Esophagus (tissue), 2 donors: ENCODE results near the gene RASSF3. TPM values are rescaled to one million over a fixed set of nuclear protein-coding genes. Genes with fewer than 3 reads are reported as not detected.
"Not testable (repeated sequence)": the region's sequence is repeated elsewhere in the genome, so short reads cannot be mapped to it uniquely, and the experiment has no call there.

Experiments used
- H3K27ac ChIP-seq, 2 donors: one replicate each; pipeline ENCODE4 v1.5.1; 2013; ENCODE audit warnings: low read depth in 2 of 2, mild to moderate bottlenecking in 2 of 2, inconsistent platforms in 1 of 2, low read length in 1 of 2, moderate library complexity in 1 of 2
- H3K27me3 ChIP-seq, 2 donors: one replicate each; pipeline ENCODE4 v1.6.1; 2013; ENCODE audit warnings: low read length in 2 of 2, control low read depth in 1 of 2, mild to moderate bottlenecking in 1 of 2; ENCODE audit not compliant: insufficient read depth in 2 of 2, control insufficient read depth in 1 of 2
- H3K36me3 ChIP-seq, 2 donors: one replicate each; pipeline ENCODE4 v1.6.1; 2013; ENCODE audit warnings: low read length in 1 of 2; ENCODE audit not compliant: control insufficient read depth in 2 of 2, insufficient read depth in 2 of 2
- H3K4me1 ChIP-seq, 2 donors: one replicate each; pipeline ENCODE4 v1.6.1; 2013; ENCODE audit warnings: low read length in 1 of 2; ENCODE audit not compliant: control insufficient read depth in 2 of 2, insufficient read depth in 2 of 2
- H3K4me3 ChIP-seq, 2 donors: one replicate each; pipeline ENCODE4 v1.5.1; 2013; ENCODE audit warnings: low read length in 2 of 2, mild to moderate bottlenecking in 2 of 2, low read depth in 1 of 2, moderate library complexity in 1 of 2
- H3K9me3 ChIP-seq, 2 donors: one replicate each; pipeline ENCODE4 v1.6.1; 2013; ENCODE audit warnings: mild to moderate bottlenecking in 2 of 2, low read depth in 1 of 2, low read length in 1 of 2, moderate library complexity in 1 of 2; ENCODE audit not compliant: control insufficient read depth in 2 of 2, insufficient read depth in 1 of 2
- WGBS, 2 donors: extraction: QIAGEN DNeasy Blood & Tissue Kit; methylation state at CpG; one replicate each; pipeline ENCODE4 v1.1.7; 2013; 5-methylcytosine and 5-hydroxymethylcytosine counted together
- polyA plus RNA-seq, 2 donors: library from polyadenylated mRNA; stranded (reverse); fragments of 200-250 nt; gene quantifications; one replicate each; pipeline ENCODE4 v1.2.3, GENCODE V29; 2013
- donor health status: healthy with polysubstance abuse.
- donor health status: Bipolar disorder and iron deficiency.

The RASSF3 gene
- polyA plus RNA-seq, 2 donors, result 12.2 to 12.5 TPM

- H3K27me3 ChIP-seq, result no peaks in the 10 kb centered on the region
- peaks cover 0 to 5% of the 10 kb centered on the region in 2 donors for H3K36me3 ChIP-seq
- no peaks in the 10 kb centered on the region for H3K9me3 ChIP-seq
- H3K4me1 ChIP-seq, result no peaks in the 10 kb centered on the region
- WGBS, 2 donors, result 83 to 91% methylated on average over 9 to 10 of the region's 10 CpGs
- no peak overlapping the region for H3K4me3 ChIP-seq
- H3K27ac ChIP-seq, result no peak overlapping the region
These were observed 73.7 kb downstream of the RASSF3 start for GRCh38 chr12:64683816-64684543.

- WGBS, 2 donors, result 89 to 94% methylated on average over 6 of the region's 6 CpGs
- no peaks in the 10 kb centered on the region for H3K4me1 ChIP-seq
- no peak overlapping the region for H3K27ac ChIP-seq
- no peaks in the 10 kb centered on the region for H3K9me3 ChIP-seq
- H3K27me3 ChIP-seq, result no peaks in the 10 kb centered on the region
- peaks cover 0 to 5% of the 10 kb centered on the region in 2 donors for H3K36me3 ChIP-seq
- no peak overlapping the region for H3K4me3 ChIP-seq
These were observed 74.8 kb downstream of the RASSF3 start for GRCh38 chr12:64685050-64685449.

GRCh38 chr12:64685605-64686004 is 75.3 kb downstream of the RASSF3 start:
- Histone ChIP-seq H3K27me3 (no peaks in the 10 kb centered on the region), H3K36me3 (peaks cover 0 to 5% of the 10 kb centered on the region in 2 donors), H3K4me3 (no peak overlapping the region), H3K9me3 (no peaks in the 10 kb centered on the region), H3K27ac (no peak overlapping the region), H3K4me1 (no peaks in the 10 kb centered on the region)
- WGBS, 2 donors, result 92 to 93% methylated on average over 15 of the region's 15 CpGs

GRCh38 chr12:64687816-64688215 is 77.5 kb downstream of the RASSF3 start:
- no peaks in the 10 kb centered on the region for H3K4me1 ChIP-seq
- WGBS, 2 donors, result 59 to 61% methylated on average over 5 of the region's 5 CpGs
- peak overlapping the region in 1 of 2 donors; percentile 50 for H3K27ac ChIP-seq
- H3K27me3 ChIP-seq, result no peaks in the 10 kb centered on the region
- H3K9me3 ChIP-seq, result no peaks in the 10 kb centered on the region
- H3K4me3 ChIP-seq, result no peak overlapping the region
- peaks cover 0 to 5% of the 10 kb centered on the region in 2 donors for H3K36me3 ChIP-seq

GRCh38 chr12:64688219-64688618 is 77.9 kb downstream of the RASSF3 start:
- no peaks in the 10 kb centered on the region for H3K9me3 ChIP-seq
- no peak overlapping the region for H3K4me3 ChIP-seq
- 64 to 67% methylated on average over 6 of the region's 6 CpGs for WGBS, 2 donors
- H3K27ac ChIP-seq, result peak overlapping the region in 1 of 2 donors; percentile 7
- H3K4me1 ChIP-seq, result no peaks in the 10 kb centered on the region
- H3K36me3 ChIP-seq, result peaks cover 0 to 5% of the 10 kb centered on the region in 2 donors
- H3K27me3 ChIP-seq, result no peaks in the 10 kb centered on the region

- H3K9me3 ChIP-seq, result no peaks in the 10 kb centered on the region
- 84 to 85% methylated on average over 7 of the region's 7 CpGs for WGBS, 2 donors
- no peaks in the 10 kb centered on the region for H3K4me1 ChIP-seq
- no peak overlapping the region for H3K4me3 ChIP-seq
- peak overlapping the region in 1 of 2 donors; percentile 7 for H3K27ac ChIP-seq
- H3K36me3 ChIP-seq, result peaks cover 0 to 5% of the 10 kb centered on the region in 2 donors
- H3K27me3 ChIP-seq, result no peaks in the 10 kb centered on the region
These were observed 78.4 kb downstream of the RASSF3 start for GRCh38 chr12:64688715-64689114.

- H3K27ac ChIP-seq, H3K4me3 ChIP-seq, H3K27me3 ChIP-seq, H3K9me3 ChIP-seq, H3K36me3 ChIP-seq, H3K4me1 ChIP-seq: not testable (repeated sequence)
- WGBS, 2 donors, result 95 to 97% methylated on average over 6 of the region's 6 CpGs
These were observed 79.9 kb downstream of the RASSF3 start for GRCh38 chr12:64690236-64690635.

GRCh38 chr12:64691227-64691794 is 81.0 kb downstream of the RASSF3 start:
- H3K4me3 ChIP-seq, result no peak overlapping the region
- peaks cover 5 to 10% of the 10 kb centered on the region in 2 donors for H3K36me3 ChIP-seq
- H3K4me1 ChIP-seq, result no peaks in the 10 kb centered on the region
- H3K27me3 ChIP-seq, result no peaks in the 10 kb centered on the region
- no peaks in the 10 kb centered on the region for H3K9me3 ChIP-seq
- no peak overlapping the region for H3K27ac ChIP-seq
- 94 to 95% methylated on average over 6 of the region's 6 CpGs for WGBS, 2 donors

- Histone ChIP-seq H3K36me3 (peaks cover 5 to 10% of the 10 kb centered on the region in 2 donors), H3K4me3 (no peak overlapping the region), H3K9me3 (no peaks in the 10 kb centered on the region), H3K27me3 (no peaks in the 10 kb centered on the region), H3K4me1 (no peaks in the 10 kb centered on the region), H3K27ac (no peak overlapping the region)
- 48 to 54% methylated on average over 2 of the region's 2 CpGs for WGBS, 2 donors
These were observed 81.7 kb downstream of the RASSF3 start for GRCh38 chr12:64691795-64692583.
